CD4-positive, alpha-beta memory T cell (primary cell): Measurements from ENCODE around the gene METRNL. TPM values are rescaled to one million over a fixed set of nuclear protein-coding genes. Genes with fewer than 3 reads are reported as not detected.

ENCODE experiments used
- CTCF ChIA-PET: fragments of 350-600 bp; sonication (Branson Sonifier 250); formaldehyde crosslinking; loops from one replicate; lab custom pipeline; 2021; ENCODE audit warnings: inconsistent platforms; ENCODE audit not compliant: partially characterized antibody; lab: Charles Lee
- POLR2A ChIA-PET: fragments of 350-600 bp; sonication (Branson Sonifier 250); formaldehyde crosslinking; loops from one replicate; lab custom pipeline; 2021; ENCODE audit not compliant: partially characterized antibody; lab: Charles Lee
- DNase-seq, 5 donors: peaks; one replicate each; pipeline versions ENCODE4 v3.0.0 to v3.0.0-alpha.2; 2020 to 2022; ENCODE audit warnings: mixed read lengths in 1 of 5
- H3K27ac ChIP-seq: one replicate; pipeline ENCODE4 v1.7.0; 2013; ENCODE audit warnings: low read depth, low read length
- H3K27me3 ChIP-seq: 2 replicates; pipeline ENCODE4 v1.7.0; 2013; ENCODE audit warnings: mild to moderate bottlenecking, low read length, moderate library complexity; ENCODE audit not compliant: insufficient read depth
- H3K36me3 ChIP-seq: 2 replicates; pipeline ENCODE4 v1.7.0; 2013; ENCODE audit warnings: mild to moderate bottlenecking, low read length, moderate library complexity; ENCODE audit not compliant: insufficient read depth
- H3K4me1 ChIP-seq: 2 replicates; pipeline ENCODE4 v1.7.0; 2013; ENCODE audit warnings: mild to moderate bottlenecking, low read length, moderate library complexity; ENCODE audit not compliant: insufficient read depth
- H3K4me3 ChIP-seq, 2 donors: one replicate each; pipeline ENCODE4 v1.7.0; 2013; ENCODE audit warnings: low read length in 2 of 2, mild to moderate bottlenecking in 1 of 2
- H3K9me3 ChIP-seq, 2 donors: one replicate each; pipeline ENCODE4 v1.7.0; 2013; ENCODE audit warnings: low read length in 2 of 2, control low read depth in 1 of 2; ENCODE audit not compliant: control insufficient read depth in 1 of 2
- H3K27ac Mint-ChIP-seq, 7 donors: one replicate each; pipeline ENCODE4 v1.8.0; 2020 to 2021; ENCODE audit warnings: mixed read lengths in 7 of 7, mild to moderate bottlenecking in 6 of 7, inconsistent platforms in 3 of 7, moderate library complexity in 3 of 7
- H3K27me3 Mint-ChIP-seq, 2 donors: one replicate each; pipeline ENCODE4 v1.8.0; 2020 to 2021; ENCODE audit warnings: mixed read lengths in 2 of 2
- H3K36me3 Mint-ChIP-seq, 2 donors: one replicate each; pipeline ENCODE4 v1.8.0; 2020 to 2021; ENCODE audit warnings: mixed read lengths in 2 of 2, inconsistent platforms in 1 of 2, mild to moderate bottlenecking in 1 of 2
- H3K4me1 Mint-ChIP-seq, 4 donors: one replicate each; pipeline ENCODE4 v1.8.0; 2020 to 2021; ENCODE audit warnings: mixed read lengths in 4 of 4, mild to moderate bottlenecking in 1 of 4
- H3K4me3 Mint-ChIP-seq, 8 donors: one replicate each; pipeline ENCODE4 v1.8.0; 2020 to 2021; ENCODE audit warnings: mixed read lengths in 8 of 8, mild to moderate bottlenecking in 7 of 8, moderate library complexity in 6 of 8, inconsistent platforms in 3 of 8
- H3K9me3 Mint-ChIP-seq, 8 donors: one replicate each; pipeline ENCODE4 v1.8.0; 2020 to 2021; ENCODE audit warnings: mixed read lengths in 8 of 8, mild to moderate bottlenecking in 5 of 8, inconsistent platforms in 3 of 8, moderate library complexity in 1 of 8
- intact Hi-C: fragments of 100-400 bp; cut with micrococcal nuclease; formaldehyde crosslinking; loops from one replicate; pipeline ENCODE4 v1.15.1; 2023
- polyA plus RNA-seq, 2 donors: library from polyadenylated mRNA; unstranded; fragments of 300-500 nt; fragmentation: Illumina TruSeq; gene quantifications; one replicate each; pipeline ENCODE4 v1.2.3, GENCODE V29; 2021
- total RNA-seq, 2 experiments: library from RNA; stranded (reverse); gene quantifications; one replicate each; pipeline ENCODE4 v1.2.3, GENCODE V29; 2021

Gene METRNL
- total and polyA plus RNA-seq, 4 experiments from 2014 or later, result 0.67 to 6.5 (median 4.0) TPM

DNA sequence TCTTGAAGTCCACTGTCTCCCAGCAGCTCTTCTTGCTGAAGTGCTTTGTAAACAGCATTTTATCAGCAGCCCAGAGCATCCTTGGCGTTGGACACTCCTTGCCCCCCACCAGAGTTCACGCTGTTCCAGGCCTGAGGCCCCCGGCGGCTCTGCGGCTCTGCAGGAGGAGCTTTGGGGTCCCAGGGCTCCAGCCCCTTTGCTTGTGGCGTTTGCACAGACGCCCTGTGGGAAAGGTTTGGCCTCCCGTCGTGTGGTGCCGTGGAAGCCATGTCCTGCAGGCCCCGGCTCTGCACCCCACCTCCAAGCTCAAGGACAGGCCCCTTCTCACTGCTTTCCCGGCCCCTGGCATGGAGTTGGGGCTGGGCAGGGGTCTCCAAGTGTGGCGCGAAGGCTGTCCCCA is 14.1 kb downstream of the METRNL start:
- peak overlapping the region in 2 of 7 donors; percentile 13 to 42 for H3K27ac Mint-ChIP-seq
- H3K27ac ChIP-seq, result no peak overlapping the region
- H3K27me3 ChIP-seq, result no peaks in the 10 kb centered on the region
- peaks cover 3% of the 10 kb centered on the region for H3K36me3 ChIP-seq
- H3K9me3 Mint-ChIP-seq, result no peaks in the 10 kb centered on the region
- ChIA-PET CTCF (no interaction called here), POLR2A (no interaction called here)
- no peak overlapping the region for H3K4me3 Mint-ChIP-seq
- DNase-seq, result no peak
- no peaks in the 10 kb centered on the region for H3K9me3 ChIP-seq
- H3K4me1 Mint-ChIP-seq, result peaks cover 0 to 5% (median 2%) of the 10 kb centered on the region in 4 donors
- H3K36me3 Mint-ChIP-seq, result peaks cover 0 to 7% of the 10 kb centered on the region in 2 donors
- peaks cover 6% of the 10 kb centered on the region for H3K4me1 ChIP-seq
- no peaks in the 10 kb centered on the region for H3K27me3 Mint-ChIP-seq
- intact Hi-C loops, result no loop called here
- H3K4me3 ChIP-seq, result no peak overlapping the region

- CTCF ChIA-PET, result no interaction called here
These were observed 14.9 kb downstream of the METRNL start for GRCh38 chr17:83094291-83094690.

DNA sequence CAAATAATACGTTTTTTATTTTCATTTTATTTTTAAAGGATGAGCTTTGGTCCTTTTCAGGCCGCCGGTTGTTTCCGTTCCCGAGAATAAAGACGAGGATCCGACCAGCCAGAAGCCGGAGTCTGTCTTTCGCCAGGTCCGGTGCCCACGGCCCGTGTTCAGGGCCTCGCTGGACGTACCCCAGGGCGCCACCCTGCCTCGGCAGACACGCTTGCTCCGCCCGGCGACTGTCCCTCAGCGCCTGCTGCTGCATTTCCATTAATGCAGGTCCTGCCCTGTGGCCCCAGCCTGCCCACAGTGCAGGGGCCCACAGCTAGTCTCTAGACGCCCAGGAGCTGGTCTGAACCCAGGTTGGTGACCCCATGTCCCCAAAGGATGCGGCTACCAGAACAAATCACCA is 15.6 kb downstream of the METRNL start:
- CTCF ChIA-PET, result no interaction called here
- Histone ChIP-seq H3K4me3 (no peak overlapping the region), H3K27ac (no peak overlapping the region), H3K36me3 (peaks cover 3% of the 10 kb centered on the region), H3K9me3 (no peaks in the 10 kb centered on the region), H3K4me1 (no peaks in the 10 kb centered on the region), H3K27me3 (no peaks in the 10 kb centered on the region)
- no peak for DNase-seq
- Mint-ChIP-seq H3K27ac (no peak overlapping the region), H3K9me3 (no peaks in the 10 kb centered on the region), H3K4me3 (no peak overlapping the region), H3K36me3 (peaks cover 0 to 7% of the 10 kb centered on the region in 2 donors), H3K4me1 (peaks cover 0 to 12% (median under 1%) of the 10 kb centered on the region in 4 donors), H3K27me3 (peaks cover 3% of the 10 kb centered on the region in 2 donors)
- intact Hi-C loops, result no loop called here
- POLR2A ChIA-PET, result no interaction called here

More at GRCh38 chr17:83094291-83094690, 14.9 kb downstream of the METRNL start:
- Mint-ChIP-seq H3K36me3 (peaks cover 0 to 7% of the 10 kb centered on the region in 2 donors), H3K9me3 (no peaks in the 10 kb centered on the region), H3K4me1 (peaks cover 0 to 5% (median 2%) of the 10 kb centered on the region in 4 donors), H3K4me3 (no peak overlapping the region), H3K27ac (no peak overlapping the region), H3K27me3 (no peaks in the 10 kb centered on the region)
- Histone ChIP-seq H3K27ac (no peak overlapping the region), H3K9me3 (no peaks in the 10 kb centered on the region), H3K27me3 (no peaks in the 10 kb centered on the region), H3K4me1 (peaks cover under 1% of the 10 kb centered on the region), H3K36me3 (peaks cover 3% of the 10 kb centered on the region), H3K4me3 (no peak overlapping the region)
- POLR2A ChIA-PET, result no interaction called here
- no peak for DNase-seq
- intact Hi-C loops, result no loop called here

GRCh38 chr17:83096401-83097224 is 17.2 kb downstream of the METRNL start:
- H3K9me3 Mint-ChIP-seq, result no peaks in the 10 kb centered on the region
- peaks cover 3% of the 10 kb centered on the region for H3K36me3 ChIP-seq
- intact Hi-C loops, result no loop called here
- H3K27me3 ChIP-seq, result no peaks in the 10 kb centered on the region
- H3K4me3 ChIP-seq, result no peak overlapping the region
- H3K4me3 Mint-ChIP-seq, result no peak overlapping the region
- H3K9me3 ChIP-seq, result no peaks in the 10 kb centered on the region
- POLR2A ChIA-PET, result no interaction called here
- peaks cover 0 to 14% (median under 1%) of the 10 kb centered on the region in 4 donors for H3K4me1 Mint-ChIP-seq
- CTCF ChIA-PET, result no interaction called here
- DNase-seq, result peak in 1 of 5 donors; percentile 32
- H3K27ac ChIP-seq, result no peak overlapping the region
- H3K36me3 Mint-ChIP-seq, result peaks cover 0 to 7% of the 10 kb centered on the region in 2 donors
- peaks cover 6% of the 10 kb centered on the region for H3K4me1 ChIP-seq
- no peak overlapping the region for H3K27ac Mint-ChIP-seq
- H3K27me3 Mint-ChIP-seq, result peaks cover 9% of the 10 kb centered on the region in 2 donors

DNA sequence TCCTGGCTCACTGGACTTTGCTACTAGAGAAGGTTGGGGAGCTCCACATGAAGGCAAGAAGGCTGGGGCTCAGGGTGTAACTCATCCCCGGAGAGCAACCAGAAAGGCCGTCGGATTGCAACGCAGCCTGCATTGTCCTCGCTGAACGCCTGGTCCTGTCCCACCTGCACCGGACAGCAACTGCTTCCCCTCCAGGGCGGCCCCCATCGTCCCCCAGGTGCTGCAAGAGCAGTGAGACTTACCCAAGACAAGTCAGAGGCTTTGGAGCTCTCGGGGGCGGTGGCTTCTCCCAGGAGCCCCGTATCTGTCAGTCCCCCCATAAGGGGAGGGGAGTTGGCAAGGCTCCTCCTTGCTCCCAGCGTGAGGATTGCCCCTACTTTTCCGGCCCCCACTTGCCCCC is 18.4 kb downstream of the METRNL start:
- H3K27ac ChIP-seq, result no peak overlapping the region
- H3K9me3 Mint-ChIP-seq, result no peaks in the 10 kb centered on the region

GRCh38 chr17:83098241-83099085 is 19.1 kb downstream of the METRNL start:
- Histone ChIP-seq H3K4me1 (peaks cover 6% of the 10 kb centered on the region), H3K4me3 (no peak overlapping the region), H3K9me3 (no peaks in the 10 kb centered on the region), H3K27ac (no peak overlapping the region), H3K36me3 (peaks cover 3% of the 10 kb centered on the region), H3K27me3 (no peaks in the 10 kb centered on the region)
- H3K9me3 Mint-ChIP-seq, result no peaks in the 10 kb centered on the region
- ChIA-PET CTCF (no interaction called here), POLR2A (no interaction called here)
- H3K36me3 Mint-ChIP-seq, result peaks cover 0 to 5% of the 10 kb centered on the region in 2 donors
- peak in 1 of 5 donors; percentile 32 for DNase-seq
- H3K4me3 Mint-ChIP-seq, result no peak overlapping the region
- peaks cover 0 to 10% (median under 1%) of the 10 kb centered on the region in 4 donors for H3K4me1 Mint-ChIP-seq
- H3K27ac Mint-ChIP-seq, result peak overlapping the region in 1 of 7 donors; percentile 52
- peaks cover 9% of the 10 kb centered on the region in 2 donors for H3K27me3 Mint-ChIP-seq
- intact Hi-C loops, result no loop called here

More for the DNA sequence above, 18.4 kb downstream of the METRNL start:
- peaks cover 6% of the 10 kb centered on the region for H3K4me1 ChIP-seq
- H3K36me3 ChIP-seq, result peaks cover 3% of the 10 kb centered on the region
- peak overlapping the region in 1 of 7 donors; percentile 52 for H3K27ac Mint-ChIP-seq
- H3K27me3 Mint-ChIP-seq, result peaks cover 9% of the 10 kb centered on the region in 2 donors
- peaks cover 0 to 5% of the 10 kb centered on the region in 2 donors for H3K36me3 Mint-ChIP-seq
- no peak overlapping the region for H3K4me3 ChIP-seq
- H3K4me1 Mint-ChIP-seq, result peaks cover 0 to 10% (median under 1%) of the 10 kb centered on the region in 4 donors
- ChIA-PET POLR2A (no interaction called here), CTCF (no interaction called here)
- no peaks in the 10 kb centered on the region for H3K27me3 ChIP-seq
- no peaks in the 10 kb centered on the region for H3K9me3 ChIP-seq
- peak in 1 of 5 donors; percentile 27 for DNase-seq
- intact Hi-C loops, result no loop called here
- no peak overlapping the region for H3K4me3 Mint-ChIP-seq

- Mint-ChIP-seq H3K36me3 (peaks cover 0 to 5% of the 10 kb centered on the region in 2 donors), H3K9me3 (no peaks in the 10 kb centered on the region), H3K27me3 (peaks cover 9% of the 10 kb centered on the region in 2 donors), H3K4me1 (peaks cover 0 to 10% (median 1%) of the 10 kb centered on the region in 4 donors), H3K4me3 (peak overlapping the region in 1 of 8 donors; percentile 78), H3K27ac (peak overlapping the region in 1 of 7 donors; percentile 54)
- POLR2A ChIA-PET, result no interaction called here
- Histone ChIP-seq H3K4me3 (no peak overlapping the region), H3K4me1 (peaks cover 6% of the 10 kb centered on the region), H3K36me3 (no peaks in the 10 kb centered on the region), H3K27me3 (no peaks in the 10 kb centered on the region), H3K27ac (no peak overlapping the region), H3K9me3 (no peaks in the 10 kb centered on the region)
- peak in 1 of 5 donors; percentile 12 for DNase-seq
- intact Hi-C loops, result no loop called here
- CTCF ChIA-PET, result no interaction called here
These were observed 19.7 kb downstream of the METRNL start for GRCh38 chr17:83099086-83099555.
